ENCODE data around the gene FAM236A.
"Not testable (repeated sequence)": the region's sequence is repeated elsewhere in the genome, so short reads cannot be mapped to it uniquely, and the experiment has no call there.

FAM236A gene

GRCh38 chrX:72937906-72938305 lies at the start of gene FAM236A:
FAM236A (plus strand) TSS chrX:72938206; CDS start chrX:72938263, 57 bp downstream.
- DNase-seq: not testable (repeated sequence)

GRCh38 chrX:72889740-72890139 lies 48.3 kb upstream of the FAM236A start:
- not testable (repeated sequence) for DNase-seq

DNA sequence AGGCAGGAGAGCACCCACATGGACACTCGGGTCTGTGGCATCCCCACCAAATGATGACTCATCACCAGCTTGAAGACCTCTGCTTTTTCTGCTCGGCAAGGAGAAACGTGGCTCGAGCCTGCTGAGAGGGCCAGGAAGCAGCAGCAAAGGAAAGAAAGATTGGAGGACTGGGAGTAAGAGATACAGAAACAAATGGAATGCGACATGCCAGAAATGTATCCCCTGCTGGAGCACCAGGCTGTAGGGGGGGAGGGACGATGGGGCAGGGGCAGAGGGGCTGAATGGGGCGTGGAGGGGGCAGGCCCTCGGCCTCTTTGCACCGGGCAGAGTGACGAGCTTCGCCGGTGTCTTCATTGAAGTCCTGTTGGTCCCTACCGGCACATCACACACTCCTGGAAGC lies 25.7 kb upstream of the FAM236A start, which contains the start of gene FAM236C:
TSS of gene FAM236C (plus strand) at position 301 of the 400 bp plus-strand sequence. CDS start 100 bp downstream, outside the sequence.
- not testable (repeated sequence) for DNase-seq

DNA sequence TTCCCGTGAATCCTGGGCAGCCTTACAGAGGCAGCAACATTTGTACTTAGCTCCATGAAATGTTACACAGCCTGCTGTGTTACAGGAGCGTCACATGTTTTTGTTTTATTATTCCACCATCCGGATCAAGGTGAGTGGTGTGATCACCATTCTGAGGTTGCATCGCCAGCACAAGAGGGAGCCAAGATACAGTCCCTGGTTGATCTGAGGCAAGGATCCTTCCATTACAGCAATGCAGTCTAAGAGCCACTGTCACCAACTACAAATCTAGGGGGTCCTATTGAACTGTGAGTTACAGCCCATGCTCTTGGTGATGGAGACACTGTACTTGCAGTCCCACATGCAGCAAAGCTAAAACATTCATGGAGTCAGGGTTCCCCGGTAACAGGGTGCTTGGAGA lies 21.9 kb upstream of the FAM236A start:
- DNase-seq: not testable (repeated sequence)

- not testable (repeated sequence) for DNase-seq
Observed at GRCh38 chrX:72932283-72932682, 5.7 kb upstream of the FAM236A start.

DNA sequence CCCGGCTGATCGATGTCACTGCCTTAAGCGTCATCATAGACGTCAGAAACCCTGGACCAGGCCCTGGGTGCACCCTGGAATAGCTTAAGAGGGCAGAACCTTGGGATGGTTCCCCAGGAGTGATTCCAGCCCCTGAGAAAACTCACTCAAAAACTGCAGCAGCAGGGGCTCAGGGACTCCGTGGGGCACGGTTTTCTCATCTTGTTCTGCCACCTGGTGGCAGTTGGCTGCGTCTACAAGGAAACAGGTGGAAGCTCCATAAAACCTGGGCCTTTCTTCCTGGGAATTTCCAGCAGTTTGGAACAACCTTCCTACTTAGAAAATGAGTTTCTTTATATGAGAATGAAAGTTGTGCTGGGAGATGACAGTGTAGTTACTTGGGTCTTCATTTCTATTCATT lies 1.6 kb upstream of the FAM236A start:
- DNase-seq: not testable (repeated sequence)

GRCh38 chrX:72936882-72937455 lies 1.0 kb upstream of the FAM236A start:
- not testable (repeated sequence) for DNase-seq

GRCh38 chrX:72942272-72942671 lies 4.3 kb downstream of the FAM236A start:
- DNase-seq: not testable (repeated sequence)

DNA sequence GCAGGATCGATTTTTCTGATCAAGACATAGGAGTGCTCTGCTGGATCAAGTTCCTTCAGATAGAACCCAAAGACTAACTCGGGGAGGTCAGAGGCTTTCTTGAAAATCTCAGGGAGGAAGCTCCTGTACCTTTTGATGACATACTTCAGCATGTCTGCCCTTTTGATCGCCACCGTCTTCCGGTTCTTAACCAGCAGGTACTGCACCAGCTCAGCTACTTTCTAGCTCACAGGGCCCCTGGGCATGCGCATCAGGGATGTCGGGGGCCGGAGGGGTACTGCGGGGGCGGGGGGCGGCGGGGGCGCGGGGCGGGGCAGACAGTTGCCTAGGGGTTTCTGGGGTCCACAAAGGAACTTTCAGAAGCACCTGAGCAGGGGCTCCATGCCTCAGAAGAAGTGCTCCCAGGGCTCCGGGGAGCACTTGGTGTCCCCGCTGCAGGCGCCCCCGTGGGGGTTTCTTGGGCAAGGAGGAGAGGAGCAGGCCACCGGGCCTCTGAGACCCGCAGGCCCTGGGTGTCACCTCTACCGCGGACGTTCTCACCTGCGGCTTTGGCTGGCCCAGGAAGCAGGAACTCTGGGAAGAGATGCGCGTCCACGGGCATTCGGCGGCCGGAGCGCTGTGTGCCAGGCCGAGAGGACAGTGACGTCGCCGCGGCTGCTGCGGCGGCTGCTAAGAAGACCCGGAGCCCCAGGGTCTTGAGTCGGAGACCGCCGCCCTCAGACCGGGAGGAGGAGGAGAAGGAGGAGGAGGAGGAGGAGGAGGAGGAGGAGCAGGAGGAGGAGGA lies 5.2 kb downstream of the FAM236A start:
- DNase-seq: not testable (repeated sequence)

DNA sequence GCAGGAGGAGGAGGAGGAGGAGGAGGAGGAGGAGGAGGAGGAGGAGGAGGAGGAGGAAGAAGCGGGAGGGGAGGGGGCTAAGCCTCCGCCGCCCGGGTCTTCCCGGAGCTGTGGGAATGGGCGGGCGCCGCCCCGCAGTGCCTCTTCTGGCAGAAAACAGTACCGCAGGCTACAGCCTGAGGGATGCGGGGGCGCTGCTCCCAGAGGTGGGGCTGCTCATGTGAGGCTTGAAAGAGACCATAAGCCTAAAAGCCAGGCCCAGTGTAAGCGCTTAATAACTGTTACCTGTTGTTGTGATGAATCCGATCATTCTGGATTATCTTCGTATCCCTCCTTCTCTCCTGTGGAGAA lies 5.8 kb downstream of the FAM236A start, which contains the start of gene DMRTC1:
TSS of gene DMRTC1 (minus strand) at position 19 of the 351 bp plus-strand sequence. CDS start 68,143 bp downstream, outside the sequence.
- DNase-seq: not testable (repeated sequence)

GRCh38 chrX:72959971-72960370 lies 22.0 kb downstream of the FAM236A start:
- not testable (repeated sequence) for DNase-seq

GRCh38 chrX:72971859-72972258 lies 33.9 kb downstream of the FAM236A start:
- not testable (repeated sequence) for DNase-seq

DNA sequence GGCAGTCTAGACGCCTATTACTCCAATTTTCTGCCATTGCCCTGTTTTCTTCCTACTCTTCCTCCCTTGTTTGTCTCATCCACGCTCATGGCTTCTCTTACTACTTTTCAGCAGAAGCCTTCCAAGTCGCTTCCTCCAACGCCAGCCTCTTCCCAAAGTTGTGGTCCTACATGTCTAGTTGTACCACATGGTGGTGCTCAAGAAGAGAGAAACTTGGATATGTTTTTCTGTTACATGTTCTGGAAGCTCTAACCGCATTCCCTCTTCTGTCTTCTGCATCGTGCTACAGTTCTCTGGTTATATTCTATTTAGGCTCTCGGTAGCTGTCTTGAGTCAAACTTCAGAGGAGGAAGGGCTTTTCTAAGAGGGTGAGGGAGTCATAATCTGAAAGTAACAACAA lies 36.9 kb downstream of the FAM236A start:
- DNase-seq: not testable (repeated sequence)

GRCh38 chrX:72980894-72981469 lies 43.0 kb downstream of the FAM236A start:
- not testable (repeated sequence) for DNase-seq
